ENCODE measurements around the gene HIVEP3.

The HIVEP3 gene

DNA sequence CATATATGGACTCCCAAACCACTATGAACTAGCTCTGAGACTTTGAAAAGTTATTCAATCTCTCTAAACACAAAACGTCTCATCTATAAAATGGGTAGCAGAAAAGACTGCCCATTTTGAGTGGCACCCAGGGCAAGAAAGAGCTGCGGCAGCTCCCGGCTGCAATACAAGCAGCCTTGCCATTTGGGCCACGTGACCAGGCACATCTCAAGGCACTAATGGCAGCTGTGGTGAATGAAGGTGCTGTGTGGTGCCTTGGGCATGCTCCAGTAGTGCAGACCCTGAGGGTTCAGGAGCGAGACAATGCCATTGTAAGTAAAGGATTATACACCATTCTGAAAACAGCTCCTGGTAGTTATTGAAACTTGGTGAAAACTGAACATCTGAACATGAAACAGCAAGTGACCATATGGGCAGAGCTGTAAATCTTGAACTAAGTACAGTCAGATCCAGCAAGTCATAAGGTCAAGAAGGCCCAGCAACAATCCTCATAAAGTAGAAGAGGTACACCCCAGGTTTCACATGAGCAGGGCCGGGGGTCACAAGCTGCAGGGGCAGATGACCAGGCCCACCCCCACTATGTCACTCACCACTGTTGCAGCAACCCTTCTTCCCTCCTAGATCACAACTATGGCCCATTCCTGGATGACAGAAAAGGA is 39.4 kb upstream of the HIVEP3 start:
- no peak for DNase-seq
- Histone ChIP-seq H3K9me2 (replicated peaks; ENCODE audit: insufficient read depth, low read length) (no peaks in the 10 kb centered on the region), H3K9ac (ENCODE audit: low read length) (no peak overlapping the region), H3K79me2 (ENCODE audit: low read length) (no peaks in the 10 kb centered on the region), H3K4me2 (ENCODE audit: low read depth, low read length) (no peak overlapping the region), H3K27me3 (replicated peaks; ENCODE audit: insufficient read depth, low read length) (no peaks in the 10 kb centered on the region), H3K4me3 (ENCODE audit: low read length) (no peak overlapping the region), H3K36me3 (replicated peaks; ENCODE audit: insufficient read depth, low read length) (no peaks in the 10 kb centered on the region), H3K9me3 (replicated peaks; ENCODE audit: insufficient read depth, low read length) (no peaks in the 10 kb centered on the region), H2AFZ (ENCODE audit: low read length) (no peak overlapping the region), H4K20me1 (ENCODE audit: insufficient read depth, low read length) (no peaks in the 10 kb centered on the region), H3K27ac (ENCODE audit: low read length) (no peak overlapping the region), H3K4me1 (ENCODE audit: low read length) (peaks cover 23% of the 10 kb centered on the region), H3F3A (ENCODE audit: insufficient read depth, low read length) (peaks cover 4% of the 10 kb centered on the region; the same call in 1 of the 2 replicates)
- no peak for TF ChIP-seq CTCF (IDR thresholded peaks at IDR 0.05; ENCODE audit: low read length)
- TF ChIP-seq EZH2 (optimal IDR thresholded peaks at IDR 0.05; ENCODE audit: low read depth, low read length) = no peak
- no peak for TF ChIP-seq EZH2phosphoT487 (IDR thresholded peaks at IDR 0.05; ENCODE audit: low read length)

GRCh38 chr1:41957568-41957967 is 38.8 kb upstream of the HIVEP3 start:
- Histone ChIP-seq H3K27ac (ENCODE audit: low read length) (no peak overlapping the region), H3K79me2 (ENCODE audit: low read length) (no peaks in the 10 kb centered on the region), H3F3A (ENCODE audit: insufficient read depth, low read length) (peaks cover 4% of the 10 kb centered on the region; the same call in 1 of the 2 replicates), H3K4me1 (ENCODE audit: low read length) (peaks cover 23% of the 10 kb centered on the region), H3K9me2 (replicated peaks; ENCODE audit: insufficient read depth, low read length) (no peaks in the 10 kb centered on the region), H3K4me3 (ENCODE audit: low read length) (no peak overlapping the region), H4K20me1 (ENCODE audit: insufficient read depth, low read length) (no peaks in the 10 kb centered on the region), H3K4me2 (ENCODE audit: low read depth, low read length) (no peak overlapping the region), H2AFZ (ENCODE audit: low read length) (no peak overlapping the region), H3K27me3 (replicated peaks; ENCODE audit: insufficient read depth, low read length) (no peaks in the 10 kb centered on the region), H3K9ac (ENCODE audit: low read length) (no peak overlapping the region), H3K36me3 (replicated peaks; ENCODE audit: insufficient read depth, low read length) (no peaks in the 10 kb centered on the region), H3K9me3 (replicated peaks; ENCODE audit: insufficient read depth, low read length) (no peaks in the 10 kb centered on the region)
- DNase-seq = no peak
- TF ChIP-seq EZH2phosphoT487 (IDR thresholded peaks at IDR 0.05; ENCODE audit: low read length) = no peak
- TF ChIP-seq CTCF (IDR thresholded peaks at IDR 0.05; ENCODE audit: low read length) = no peak
- no peak for TF ChIP-seq EZH2 (optimal IDR thresholded peaks at IDR 0.05; ENCODE audit: low read depth, low read length)

- no peaks in the 10 kb centered on the region for H3K36me3 ChIP-seq (replicated peaks; ENCODE audit: insufficient read depth, low read length)
- no peaks in the 10 kb centered on the region for H4K20me1 ChIP-seq (ENCODE audit: insufficient read depth, low read length)
- no peaks in the 10 kb centered on the region for H3K9me2 ChIP-seq (replicated peaks; ENCODE audit: insufficient read depth, low read length)
- TF ChIP-seq EZH2phosphoT487 (IDR thresholded peaks at IDR 0.05; ENCODE audit: low read length) (no peak), CTCF (IDR thresholded peaks at IDR 0.05; ENCODE audit: low read length) (no peak), EZH2 (optimal IDR thresholded peaks at IDR 0.05; ENCODE audit: low read depth, low read length) (no peak)
- peaks cover 32% of the 10 kb centered on the region for H3K4me1 ChIP-seq (ENCODE audit: low read length)
- H3K4me2 ChIP-seq (ENCODE audit: low read depth, low read length) = peak overlapping the region; percentile 34; the same call in 1 of the 2 replicates
- peak; percentile 65 for DNase-seq
- no peak overlapping the region for H3K4me3 ChIP-seq (ENCODE audit: low read length)
- 0 out of 2 replicates have a peak overlapping the region, but pooled peaks have one; percentile 2 for H3K9ac ChIP-seq (ENCODE audit: low read length)
- no peaks in the 10 kb centered on the region for H3K27me3 ChIP-seq (replicated peaks; ENCODE audit: insufficient read depth, low read length)
- H3K27ac ChIP-seq (ENCODE audit: low read length) = peak overlapping the region; percentile 8; the same call in 1 of the 2 replicates
- no peaks in the 10 kb centered on the region for H3K9me3 ChIP-seq (replicated peaks; ENCODE audit: insufficient read depth, low read length)
- no peak overlapping the region for H2AFZ ChIP-seq (ENCODE audit: low read length)
- H3F3A ChIP-seq (ENCODE audit: insufficient read depth, low read length) = peaks cover 10% of the 10 kb centered on the region
- no peaks in the 10 kb centered on the region for H3K79me2 ChIP-seq (ENCODE audit: low read length)
Observed at GRCh38 chr1:41955461-41956159, 36.9 kb upstream of the HIVEP3 start.
